ENCODE measurements around the gene GARIN5A. TPM values are rescaled to one million over a fixed set of nuclear protein-coding genes. Genes with fewer than 3 reads are reported as not detected.

GARIN5A gene
- total and polyA plus RNA-seq, 10 donors, result 0.42 to 1.4 (median 0.54) TPM; not detected in 6

GRCh38 chr19:50465000-50465399, 11.6 kb downstream of the GARIN5A start:
- Histone ChIP-seq H3K9me3 (no peaks in the 10 kb centered on the region), H3K27me3 (replicated peaks in 1 of 7) (peaks cover 0 to 23% (median 3%) of the 10 kb centered on the region in 7 donors), H3K4me3 (no peak overlapping the region), H3K36me3 (no peaks in the 10 kb centered on the region), H3K4me1 (peaks cover 0 to 14% (median 12%) of the 10 kb centered on the region in 6 donors), H3K27ac (no peak overlapping the region)
- TF ChIP-seq POLR2AphosphoS5 (IDR thresholded peaks at IDR 0.05) (no peak), CTCF (IDR thresholded peaks at IDR 0.05 in 8 of 11, conservative IDR thresholded peaks at IDR 0.05 in 3 of 11) (no peak), POLR2A (IDR thresholded peaks at IDR 0.05) (no peak)
- intact Hi-C loops (cut with DNase I; ENCODE audit: low total_unique reads), result loop anchor here (5.0 kb wide), 1 partner anchor 98 kb away; the partner anchor contains the start of gene NAPSA
- DNase-seq, result no peak
- WGBS, 5 donors, result 87 to 95% (median 87%) methylated on average over 13 of the region's 13 CpGs

GRCh38 chr19:50464348-50464747, 12.3 kb downstream of the GARIN5A start:
- no peaks in the 10 kb centered on the region for H3K36me3 ChIP-seq
- intact Hi-C loops (cut with DNase I; ENCODE audit: low total_unique reads), result loop anchor here (5.0 kb wide), 1 partner anchor 97 kb away; the partner anchor contains the start of gene NAPSA
- no peaks in the 10 kb centered on the region for H3K9me3 ChIP-seq
- no peak for TF ChIP-seq CTCF (IDR thresholded peaks at IDR 0.05 in 8 of 11, conservative IDR thresholded peaks at IDR 0.05 in 3 of 11)
- no peak for TF ChIP-seq POLR2AphosphoS5 (IDR thresholded peaks at IDR 0.05)
- TF ChIP-seq POLR2A (IDR thresholded peaks at IDR 0.05), result no peak
- peaks cover 0 to 28% (median 3%) of the 10 kb centered on the region in 7 donors for H3K27me3 ChIP-seq (replicated peaks in 1 of 7)
- H3K4me3 ChIP-seq, result no peak overlapping the region
- 83 to 93% (median 89%) methylated on average over 19 of the region's 19 CpGs for WGBS, 5 donors
- no peak overlapping the region for H3K27ac ChIP-seq
- H3K4me1 ChIP-seq, result peaks cover 0 to 19% (median 14%) of the 10 kb centered on the region in 6 donors
- DNase-seq, result no peak

- 75 to 81% (median 79%) methylated on average over 7 of the region's 7 CpGs for WGBS, 5 donors
- Histone ChIP-seq H3K4me3 (no peak overlapping the region), H3K36me3 (no peaks in the 10 kb centered on the region), H3K9me3 (no peaks in the 10 kb centered on the region), H3K27ac (no peak overlapping the region), H3K4me1 (peaks cover 0 to 19% (median 14%) of the 10 kb centered on the region in 6 donors), H3K27me3 (replicated peaks in 1 of 7) (peaks cover 0 to 41% (median 14%) of the 10 kb centered on the region in 7 donors)
- no peak for DNase-seq
- intact Hi-C loops (cut with DNase I; ENCODE audit: low total_unique reads), result loop anchor here (5.0 kb wide), 1 partner anchor 96 kb away; the partner anchor contains the start of gene NAPSA
- TF ChIP-seq CTCF (IDR thresholded peaks at IDR 0.05 in 8 of 11, conservative IDR thresholded peaks at IDR 0.05 in 3 of 11) (no peak), POLR2A (IDR thresholded peaks at IDR 0.05) (no peak), POLR2AphosphoS5 (IDR thresholded peaks at IDR 0.05) (no peak)
These were observed 13.7 kb downstream of the GARIN5A start for GRCh38 chr19:50462970-50463369.

GRCh38 chr19:50461066-50461875, 15.4 kb downstream of the GARIN5A start:
- peaks cover 0 to 19% (median 14%) of the 10 kb centered on the region in 6 donors for H3K4me1 ChIP-seq
- peaks cover 0 to 54% (median 15%) of the 10 kb centered on the region in 7 donors for H3K27me3 ChIP-seq (replicated peaks in 1 of 7)
- no peak for TF ChIP-seq POLR2A (IDR thresholded peaks at IDR 0.05)
- TF ChIP-seq CTCF (IDR thresholded peaks at IDR 0.05 in 8 of 11, conservative IDR thresholded peaks at IDR 0.05 in 3 of 11), result peak; percentile 38 to 91 (median 80)
- TF ChIP-seq POLR2AphosphoS5 (IDR thresholded peaks at IDR 0.05), result peak in 1 of 3 donors; percentile 51
- no peak overlapping the region for H3K4me3 ChIP-seq
- H3K27ac ChIP-seq, result peak overlapping the region in 3 of 8 donors; percentile 20 to 65 (median 53)
- intact Hi-C loops (cut with DNase I; ENCODE audit: low total_unique reads), result loop anchor here (5.0 kb wide), 1 partner anchor 94 kb away; the partner anchor contains the start of gene NAPSA
- no peaks in the 10 kb centered on the region for H3K36me3 ChIP-seq
- 34 to 37% (median 36%) methylated on average over 28 of the region's 28 CpGs for WGBS, 5 donors
- peak; percentile 82 for DNase-seq
- no peaks in the 10 kb centered on the region for H3K9me3 ChIP-seq
